HepG2 (cell line): ENCODE data around the gene FOLR3. TPM values are rescaled to one million over a fixed set of nuclear protein-coding genes. Genes with fewer than 3 reads are reported as not detected.

ENCODE experiments used
- ELF1 ChIP-seq: sonication (generic); formaldehyde crosslinking; IDR thresholded peaks from 2 replicates; pipeline ENCODE4 v1.4.0; 2020; ENCODE audit warnings: missing genetic modification reagents
- MIXL1 ChIP-seq: IDR thresholded peaks from 2 replicates; pipeline ENCODE4 v1.6.1; 2016
- SAFB2 ChIP-seq: sonication (generic); formaldehyde crosslinking; IDR thresholded peaks from 2 replicates; pipeline ENCODE4 v1.5.1; 2020; ENCODE audit warnings: missing genetic modification reagents, low read depth, mild to moderate bottlenecking, borderline replicate concordance
- SOX6 ChIP-seq, 2 experiments: fragments of 450-650 bp in 1 of 2; sonication (generic) in 1 of 2; formaldehyde crosslinking in 1 of 2; IDR thresholded peaks; 2 replicates each; pipeline versions ENCODE4 v1.4.0 to v1.6.1; 2017 to 2020; ENCODE audit warnings: antibody characterized with exemption in 1 of 2, mild to moderate bottlenecking in 1 of 2, missing genetic modification reagents in 1 of 2
- TBX2 ChIP-seq: sonication (generic); formaldehyde crosslinking; IDR thresholded peaks from 2 replicates; pipeline ENCODE4 v1.5.0; 2020; ENCODE audit warnings: missing genetic modification reagents, mild to moderate bottlenecking, borderline replicate concordance
- ZNF558 ChIP-seq: sonication (generic); formaldehyde crosslinking; IDR thresholded peaks from 2 replicates; pipeline ENCODE4 v1.9.0; 2022; ENCODE audit warnings: mild to moderate bottlenecking, missing genetic modification reagents, borderline replicate concordance
- polyA plus RNA-seq, 8 experiments: library from polyadenylated mRNA; depleted of rRNA in 3 of 8; stranded (reverse) in 7 of 8; unstranded in 1 of 8; fragments of >200 nt; fragmentation: Illumina TruSeq in 4 of 8; extraction: Trizol in 4 of 8; gene quantifications; 2 replicates each; pipeline versions ENCODE4 v1.2.1 to v1.2.3, GENCODE V29; 2011 to 2016; ENCODE audit warnings: low read depth in 4 of 8, missing spikeins in 1 of 8, mixed read lengths in 1 of 8; ENCODE audit not compliant: insufficient read depth in 1 of 8
- total RNA-seq, 5 experiments: library from RNA; depleted of rRNA; stranded (reverse); fragments of >200 nt; fragmentation: Illumina TruSeq; extraction: Trizol; gene quantifications; 2 replicates each; pipeline ENCODE4 v1.2.3, GENCODE V29; 2016; ENCODE audit warnings: low read depth in 1 of 5
- TF ChIP-seq, protein P1 (sequence below): sonication (generic); formaldehyde crosslinking; IDR thresholded peaks from 2 replicates; pipeline ENCODE4 v1.4.0; 2020; ENCODE audit warnings: missing genetic modification reagents
- TF ChIP-seq, protein P2 (sequence below): sonication (generic); formaldehyde crosslinking; IDR thresholded peaks from 2 replicates; pipeline ENCODE4 v1.8.1; 2023; ENCODE audit warnings: missing genetic modification reagents, inconsistent platforms, borderline replicate concordance
- TF ChIP-seq, protein P3 (sequence below), 2 experiments: IDR thresholded peaks; 2 replicates each; pipeline ENCODE4 v1.6.1; 2011 to 2012; ENCODE audit warnings: low read length in 2 of 2, borderline replicate concordance in 1 of 2, low read depth in 1 of 2, mild to moderate bottlenecking in 1 of 2, moderate library complexity in 1 of 2
- TF ChIP-seq, protein P4 (sequence below), 2 experiments: fragments of 450-650 bp in 1 of 2; sonication (generic) in 1 of 2; formaldehyde crosslinking in 1 of 2; IDR thresholded peaks; 2 replicates each; pipeline versions ENCODE4 v1.6.1 to v1.8.0; 2016 to 2022; ENCODE audit warnings: antibody characterized with exemption in 1 of 2, mild to moderate bottlenecking in 1 of 2, missing genetic modification reagents in 1 of 2

FOLR3 gene
- total and polyA plus RNA-seq, 2 of the 13 experiments (the other 11 are each of a cell fraction or from before 2014, with no cell fraction given) = not detected

DNA sequence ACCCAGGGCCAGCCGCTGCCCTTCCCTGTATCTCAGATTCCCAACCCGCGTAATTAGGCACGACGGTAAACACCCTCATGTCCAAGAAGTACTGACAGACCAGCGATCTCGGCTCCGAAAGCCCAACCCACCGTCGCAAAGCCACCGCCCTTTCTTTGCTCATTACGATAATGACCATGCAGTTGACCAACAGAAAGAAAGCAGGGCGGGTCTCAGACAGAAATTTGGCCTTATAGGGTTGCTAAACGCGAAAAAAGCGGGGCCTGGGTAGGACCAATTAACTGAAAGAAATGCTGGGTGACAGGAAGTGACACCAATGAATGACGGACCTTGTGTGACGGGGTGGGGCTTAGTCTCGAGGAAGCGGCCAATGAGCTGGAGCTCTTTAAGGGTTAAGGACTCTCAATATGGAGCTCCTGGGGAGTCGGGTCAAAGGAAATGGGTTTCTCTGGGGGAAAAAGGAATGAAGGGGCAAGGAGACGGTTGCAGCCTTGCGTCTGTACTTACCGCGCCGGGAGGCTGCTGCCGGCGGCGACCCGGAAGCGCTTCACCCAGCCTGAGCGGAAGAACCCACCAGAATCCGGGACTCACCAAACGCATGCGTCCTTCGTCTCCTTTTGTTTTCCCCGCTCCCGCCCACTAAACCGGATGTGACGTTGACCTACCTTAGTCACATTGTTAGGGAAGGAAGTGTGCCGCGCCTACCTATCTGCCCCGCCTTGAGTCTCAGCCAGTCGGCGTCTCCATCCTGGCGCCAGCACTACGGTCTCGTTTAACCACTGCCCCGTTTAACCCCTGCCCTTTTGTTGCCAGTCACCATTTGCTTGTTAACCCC is 23.2 kb upstream of the FOLR3 start, which contains the start of gene ANAPC15 (continued):
- TF ChIP-seq, protein P1, sequence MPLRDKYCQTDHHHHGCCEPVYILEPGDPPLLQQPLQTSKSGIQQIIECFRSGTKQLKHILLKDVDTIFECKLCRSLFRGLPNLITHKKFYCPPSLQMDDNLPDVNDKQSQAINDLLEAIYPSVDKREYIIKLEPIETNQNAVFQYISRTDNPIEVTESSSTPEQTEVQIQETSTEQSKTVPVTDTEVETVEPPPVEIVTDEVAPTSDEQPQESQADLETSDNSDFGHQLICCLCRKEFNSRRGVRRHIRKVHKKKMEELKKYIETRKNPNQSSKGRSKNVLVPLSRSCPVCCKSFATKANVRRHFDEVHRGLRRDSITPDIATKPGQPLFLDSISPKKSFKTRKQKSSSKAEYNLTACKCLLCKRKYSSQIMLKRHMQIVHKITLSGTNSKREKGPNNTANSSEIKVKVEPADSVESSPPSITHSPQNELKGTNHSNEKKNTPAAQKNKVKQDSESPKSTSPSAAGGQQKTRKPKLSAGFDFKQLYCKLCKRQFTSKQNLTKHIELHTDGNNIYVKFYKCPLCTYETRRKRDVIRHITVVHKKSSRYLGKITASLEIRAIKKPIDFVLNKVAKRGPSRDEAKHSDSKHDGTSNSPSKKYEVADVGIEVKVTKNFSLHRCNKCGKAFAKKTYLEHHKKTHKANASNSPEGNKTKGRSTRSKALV (CRISPR knock-in tag) = 0 out of 2 replicates have a peak, but pooled peaks have one; percentile 34
- TF ChIP-seq, protein P2, sequence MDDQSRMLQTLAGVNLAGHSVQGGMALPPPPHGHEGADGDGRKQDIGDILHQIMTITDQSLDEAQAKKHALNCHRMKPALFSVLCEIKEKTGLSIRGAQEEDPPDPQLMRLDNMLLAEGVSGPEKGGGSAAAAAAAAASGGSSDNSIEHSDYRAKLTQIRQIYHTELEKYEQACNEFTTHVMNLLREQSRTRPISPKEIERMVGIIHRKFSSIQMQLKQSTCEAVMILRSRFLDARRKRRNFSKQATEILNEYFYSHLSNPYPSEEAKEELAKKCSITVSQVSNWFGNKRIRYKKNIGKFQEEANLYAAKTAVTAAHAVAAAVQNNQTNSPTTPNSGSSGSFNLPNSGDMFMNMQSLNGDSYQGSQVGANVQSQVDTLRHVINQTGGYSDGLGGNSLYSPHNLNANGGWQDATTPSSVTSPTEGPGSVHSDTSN (CRISPR knock-in tag) = no peak
- TF ChIP-seq ZNF558 (CRISPR knock-in tag) = no peak
- peak; percentile 82 for TF ChIP-seq ELF1 (CRISPR knock-in tag)
- TF ChIP-seq, protein P3, sequence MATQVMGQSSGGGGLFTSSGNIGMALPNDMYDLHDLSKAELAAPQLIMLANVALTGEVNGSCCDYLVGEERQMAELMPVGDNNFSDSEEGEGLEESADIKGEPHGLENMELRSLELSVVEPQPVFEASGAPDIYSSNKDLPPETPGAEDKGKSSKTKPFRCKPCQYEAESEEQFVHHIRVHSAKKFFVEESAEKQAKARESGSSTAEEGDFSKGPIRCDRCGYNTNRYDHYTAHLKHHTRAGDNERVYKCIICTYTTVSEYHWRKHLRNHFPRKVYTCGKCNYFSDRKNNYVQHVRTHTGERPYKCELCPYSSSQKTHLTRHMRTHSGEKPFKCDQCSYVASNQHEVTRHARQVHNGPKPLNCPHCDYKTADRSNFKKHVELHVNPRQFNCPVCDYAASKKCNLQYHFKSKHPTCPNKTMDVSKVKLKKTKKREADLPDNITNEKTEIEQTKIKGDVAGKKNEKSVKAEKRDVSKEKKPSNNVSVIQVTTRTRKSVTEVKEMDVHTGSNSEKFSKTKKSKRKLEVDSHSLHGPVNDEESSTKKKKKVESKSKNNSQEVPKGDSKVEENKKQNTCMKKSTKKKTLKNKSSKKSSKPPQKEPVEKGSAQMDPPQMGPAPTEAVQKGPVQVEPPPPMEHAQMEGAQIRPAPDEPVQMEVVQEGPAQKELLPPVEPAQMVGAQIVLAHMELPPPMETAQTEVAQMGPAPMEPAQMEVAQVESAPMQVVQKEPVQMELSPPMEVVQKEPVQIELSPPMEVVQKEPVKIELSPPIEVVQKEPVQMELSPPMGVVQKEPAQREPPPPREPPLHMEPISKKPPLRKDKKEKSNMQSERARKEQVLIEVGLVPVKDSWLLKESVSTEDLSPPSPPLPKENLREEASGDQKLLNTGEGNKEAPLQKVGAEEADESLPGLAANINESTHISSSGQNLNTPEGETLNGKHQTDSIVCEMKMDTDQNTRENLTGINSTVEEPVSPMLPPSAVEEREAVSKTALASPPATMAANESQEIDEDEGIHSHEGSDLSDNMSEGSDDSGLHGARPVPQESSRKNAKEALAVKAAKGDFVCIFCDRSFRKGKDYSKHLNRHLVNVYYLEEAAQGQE (IDR thresholded peaks at IDR 0.05; ENCODE audit: borderline replicate concordance in 1 of 2, low read depth in 1 of 2, low read length in 2 of 2) = peak in 1 of 2 experiments; percentile 47; a peak in 1 of 4 replicates
- TF ChIP-seq MIXL1 (CRISPR knock-in tag) = peak; percentile 38; the same call in 1 of the 2 replicates
- TF ChIP-seq TBX2 = peak; percentile 26; the same call in 1 of the 2 replicates
- peak; percentile 44; the same call in 1 of the 2 replicates for TF ChIP-seq SAFB2
- no peak for TF ChIP-seq SOX6 (IDR thresholded peaks at IDR 0.05)
- peak; percentile 86 for TF ChIP-seq SOX6 (CRISPR knock-in tag; IDR thresholded peaks at IDR 0.05)
- TF ChIP-seq, protein P4, sequence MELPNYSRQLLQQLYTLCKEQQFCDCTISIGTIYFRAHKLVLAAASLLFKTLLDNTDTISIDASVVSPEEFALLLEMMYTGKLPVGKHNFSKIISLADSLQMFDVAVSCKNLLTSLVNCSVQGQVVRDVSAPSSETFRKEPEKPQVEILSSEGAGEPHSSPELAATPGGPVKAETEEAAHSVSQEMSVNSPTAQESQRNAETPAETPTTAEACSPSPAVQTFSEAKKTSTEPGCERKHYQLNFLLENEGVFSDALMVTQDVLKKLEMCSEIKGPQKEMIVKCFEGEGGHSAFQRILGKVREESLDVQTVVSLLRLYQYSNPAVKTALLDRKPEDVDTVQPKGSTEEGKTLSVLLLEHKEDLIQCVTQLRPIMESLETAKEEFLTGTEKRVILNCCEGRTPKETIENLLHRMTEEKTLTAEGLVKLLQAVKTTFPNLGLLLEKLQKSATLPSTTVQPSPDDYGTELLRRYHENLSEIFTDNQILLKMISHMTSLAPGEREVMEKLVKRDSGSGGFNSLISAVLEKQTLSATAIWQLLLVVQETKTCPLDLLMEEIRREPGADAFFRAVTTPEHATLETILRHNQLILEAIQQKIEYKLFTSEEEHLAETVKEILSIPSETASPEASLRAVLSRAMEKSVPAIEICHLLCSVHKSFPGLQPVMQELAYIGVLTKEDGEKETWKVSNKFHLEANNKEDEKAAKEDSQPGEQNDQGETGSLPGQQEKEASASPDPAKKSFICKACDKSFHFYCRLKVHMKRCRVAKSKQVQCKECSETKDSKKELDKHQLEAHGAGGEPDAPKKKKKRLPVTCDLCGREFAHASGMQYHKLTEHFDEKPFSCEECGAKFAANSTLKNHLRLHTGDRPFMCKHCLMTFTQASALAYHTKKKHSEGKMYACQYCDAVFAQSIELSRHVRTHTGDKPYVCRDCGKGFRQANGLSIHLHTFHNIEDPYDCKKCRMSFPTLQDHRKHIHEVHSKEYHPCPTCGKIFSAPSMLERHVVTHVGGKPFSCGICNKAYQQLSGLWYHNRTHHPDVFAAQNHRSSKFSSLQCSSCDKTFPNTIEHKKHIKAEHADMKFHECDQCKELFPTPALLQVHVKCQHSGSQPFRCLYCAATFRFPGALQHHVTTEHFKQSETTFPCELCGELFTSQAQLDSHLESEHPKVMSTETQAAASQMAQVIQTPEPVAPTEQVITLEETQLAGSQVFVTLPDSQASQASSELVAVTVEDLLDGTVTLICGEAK (IDR thresholded peaks at IDR 0.05) = peak; percentile 84
- TF ChIP-seq, protein P4 (CRISPR knock-in tag; IDR thresholded peaks at IDR 0.05) = peak; percentile 49; the same call in 1 of the 2 replicates
